ENCODE measurements around the gene PPM1L. TPM values are rescaled to one million over a fixed set of nuclear protein-coding genes. Genes with fewer than 3 reads are reported as not detected.

The PPM1L gene
- total RNA-seq, 1 experiment from 2014 or later = 7.3 TPM

GRCh38 chr3:161050935-161051334 lies 294.9 kb downstream of the PPM1L start:
- Mint-ChIP-seq H3K4me1 (peaks cover 3 to 6% of the 10 kb centered on the region in 2 experiments; a peak in 1 of 4 replicates), H3K4me3 (no peak overlapping the region), H3K9me3 (peaks cover 2 to 3% of the 10 kb centered on the region in 2 experiments; a peak in 1 of 5 replicates), H3K27ac (no peak overlapping the region), H3K27me3 (ENCODE audit: low read depth) (no peaks in the 10 kb centered on the region), H3K36me3 (ENCODE audit: insufficient read depth in 1 of 3, low read depth in 3 of 3) (no peaks in the 10 kb centered on the region)
- no peak overlapping the region for H3K27ac ChIP-seq (ENCODE audit: insufficient read length, low read depth, low read length)
- no peak overlapping the region for H2BK120ac ChIP-seq (ENCODE audit: low read depth, low read length, poor library complexity, severe bottlenecking)
- H2BK5ac ChIP-seq (ENCODE audit: insufficient read length, low read length) = no peak overlapping the region
- H3K18ac ChIP-seq (ENCODE audit: insufficient read length, low read depth, low read length) = no peak overlapping the region
- H4K5ac ChIP-seq (ENCODE audit: insufficient read length, low read depth, low read length) = no peak overlapping the region
- no peaks in the 10 kb centered on the region for H3K9me3 ChIP-seq (ENCODE audit: control insufficient read depth, low read depth, low read length)
- H3K23me2 ChIP-seq (ENCODE audit: insufficient read length, low read depth, low read length, poor library complexity, severe bottlenecking) = no peaks in the 10 kb centered on the region
- no peak overlapping the region for H2AK5ac ChIP-seq (ENCODE audit: insufficient read length, low read length)
- no peak overlapping the region for H3K4me2 ChIP-seq (ENCODE audit: insufficient read depth, insufficient read length, low read length)
- H3K4me1 ChIP-seq (ENCODE audit: insufficient read depth, low read length) = no peaks in the 10 kb centered on the region
- H3K79me1 ChIP-seq (ENCODE audit: insufficient read depth, low read depth, low read length, poor library complexity, severe bottlenecking) = no peaks in the 10 kb centered on the region
- H3K14ac ChIP-seq (ENCODE audit: insufficient read depth, low read length) = no peak overlapping the region
- no peak overlapping the region for H2BK12ac ChIP-seq (ENCODE audit: insufficient read length, low read depth, low read length)
- no peak overlapping the region for H2BK20ac ChIP-seq (ENCODE audit: low read depth, low read length, poor library complexity, severe bottlenecking)
- no CpG with 5 or more reads among the region's 3 CpGs for WGBS (ENCODE audit: extremely low coverage, insufficient read length, low lambda C conversion rate)
- H4K20me1 ChIP-seq (ENCODE audit: control insufficient read depth, insufficient read depth, insufficient read length) = no peaks in the 10 kb centered on the region
- H2AFZ ChIP-seq (ENCODE audit: low read length) = no peak overlapping the region
- H3K27me3 ChIP-seq (ENCODE audit: insufficient read depth, low read length) = no peaks in the 10 kb centered on the region
- H3K4ac ChIP-seq (ENCODE audit: low read depth, low read length) = no peak overlapping the region
- no peak for TF ChIP-seq CTCF (conservative IDR thresholded peaks at IDR 0.05)
- no peak for DNase-seq
- H4K8ac ChIP-seq (replicated peaks; ENCODE audit: insufficient read length, low read depth, low read length) = no peak overlapping the region
- no peak overlapping the region for H3T11ph ChIP-seq (ENCODE audit: low read length)
- H3K79me2 ChIP-seq (ENCODE audit: insufficient read depth, low read length) = no peaks in the 10 kb centered on the region
- H3K56ac ChIP-seq (ENCODE audit: insufficient read length, low read depth, low read length) = no peak overlapping the region
- no peak overlapping the region for H3K23ac ChIP-seq (ENCODE audit: insufficient read length, low read depth, low read length)
- no peak overlapping the region for H3K9ac ChIP-seq (ENCODE audit: extremely low read depth, insufficient read length, low read length)
- H2BK15ac ChIP-seq (ENCODE audit: low read depth, low read length) = no peak overlapping the region
- no peak overlapping the region for H4K91ac ChIP-seq (ENCODE audit: insufficient read length, low read depth, low read length)
